SK-N-SH treated with all-trans-retinoic acid at 6 μM for 48 hours (cell line): ENCODE results near the gene MRPL3.

ENCODE experiments used
- ARNTL ChIP-seq: fragments of 450-650 bp; formaldehyde crosslinking; IDR thresholded peaks from 2 replicates; pipeline ENCODE4 v1.5.0; 2020; ENCODE audit warnings: low read depth, mild to moderate bottlenecking, moderate library complexity, borderline replicate concordance
- GLIS3 ChIP-seq: fragments of 250-450 bp; sonication (Bioruptor Pico); IDR thresholded peaks from 2 replicates; pipeline ENCODE4 v1.5.0; 2020; ENCODE audit warnings: mild to moderate bottlenecking, moderate library complexity
- RARB ChIP-seq: fragments of 250-450 bp; sonication (Bioruptor Pico); IDR thresholded peaks from 2 replicates; pipeline ENCODE4 v1.8.0; 2021; ENCODE audit warnings: mild to moderate bottlenecking, moderate library complexity
- SNAI2 ChIP-seq: fragments of 250-450 bp; sonication (Bioruptor Pico); IDR thresholded peaks from 2 replicates; pipeline ENCODE4 v1.5.0; 2020; ENCODE audit warnings: mild to moderate bottlenecking, moderate library complexity
- ZC3H10 ChIP-seq: fragments of 250-450 bp; sonication (Bioruptor Pico); IDR thresholded peaks from 2 replicates; pipeline ENCODE4 v1.5.1; 2021; ENCODE audit warnings: mild to moderate bottlenecking, moderate library complexity
- ZFP30 ChIP-seq: fragments of 450-650 bp; formaldehyde crosslinking; IDR thresholded peaks from 2 replicates; pipeline ENCODE4 v1.5.0; 2022; ENCODE audit warnings: mild to moderate bottlenecking, moderate library complexity
- ZNF70 ChIP-seq: fragments of 450-650 bp; formaldehyde crosslinking; IDR thresholded peaks from 2 replicates; pipeline ENCODE4 v1.5.0; 2020; ENCODE audit warnings: mild to moderate bottlenecking, moderate library complexity
- ZNF8 ChIP-seq: fragments of 450-650 bp; formaldehyde crosslinking; IDR thresholded peaks from 2 replicates; pipeline ENCODE4 v1.5.0; 2020; ENCODE audit warnings: mild to moderate bottlenecking, moderate library complexity
- TF ChIP-seq, protein P1 (sequence below): fragments of 250-450 bp; sonication (Bioruptor Pico); IDR thresholded peaks from 2 replicates; pipeline ENCODE4 v1.5.0; 2020; ENCODE audit warnings: mild to moderate bottlenecking, moderate library complexity
- TF ChIP-seq, protein P2 (sequence below): fragments of 250-450 bp; sonication (Bioruptor Pico); IDR thresholded peaks from 2 replicates; pipeline ENCODE4 v1.8.0; 2020; ENCODE audit warnings: mild to moderate bottlenecking, moderate library complexity, borderline replicate concordance
- TF ChIP-seq, protein P3 (sequence below): fragments of 250-450 bp; sonication (Bioruptor Pico); IDR thresholded peaks from 2 replicates; pipeline ENCODE4 v1.5.1; 2020; ENCODE audit warnings: low read depth, mild to moderate bottlenecking, moderate library complexity
- TF ChIP-seq, protein P4 (sequence below): fragments of 250-450 bp; sonication (Bioruptor Pico); IDR thresholded peaks from 2 replicates; pipeline ENCODE4 v1.8.0; 2021; ENCODE audit warnings: low read depth, mild to moderate bottlenecking, moderate library complexity, borderline replicate concordance

DNA sequence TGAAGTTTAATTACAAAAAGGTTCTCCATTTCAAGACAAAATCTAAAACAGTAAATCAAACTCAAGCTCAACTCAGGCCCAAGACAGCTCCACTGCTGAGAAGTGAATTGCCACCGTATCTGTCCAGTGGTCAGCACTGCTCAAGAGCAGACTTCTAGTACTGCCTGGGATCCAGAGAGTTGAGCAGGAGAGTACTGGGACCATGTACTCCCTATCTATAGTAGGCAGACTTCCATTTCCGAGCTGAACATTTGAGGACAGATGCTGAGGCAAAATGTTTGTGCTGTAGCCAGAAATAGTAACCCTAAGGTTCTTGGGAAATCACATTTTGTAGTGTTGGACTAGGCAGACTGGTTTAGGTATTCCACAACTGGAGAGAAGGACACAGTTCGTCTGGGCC, 44.1 kb downstream of the MRPL3 start:
- TF ChIP-seq, protein P1, sequence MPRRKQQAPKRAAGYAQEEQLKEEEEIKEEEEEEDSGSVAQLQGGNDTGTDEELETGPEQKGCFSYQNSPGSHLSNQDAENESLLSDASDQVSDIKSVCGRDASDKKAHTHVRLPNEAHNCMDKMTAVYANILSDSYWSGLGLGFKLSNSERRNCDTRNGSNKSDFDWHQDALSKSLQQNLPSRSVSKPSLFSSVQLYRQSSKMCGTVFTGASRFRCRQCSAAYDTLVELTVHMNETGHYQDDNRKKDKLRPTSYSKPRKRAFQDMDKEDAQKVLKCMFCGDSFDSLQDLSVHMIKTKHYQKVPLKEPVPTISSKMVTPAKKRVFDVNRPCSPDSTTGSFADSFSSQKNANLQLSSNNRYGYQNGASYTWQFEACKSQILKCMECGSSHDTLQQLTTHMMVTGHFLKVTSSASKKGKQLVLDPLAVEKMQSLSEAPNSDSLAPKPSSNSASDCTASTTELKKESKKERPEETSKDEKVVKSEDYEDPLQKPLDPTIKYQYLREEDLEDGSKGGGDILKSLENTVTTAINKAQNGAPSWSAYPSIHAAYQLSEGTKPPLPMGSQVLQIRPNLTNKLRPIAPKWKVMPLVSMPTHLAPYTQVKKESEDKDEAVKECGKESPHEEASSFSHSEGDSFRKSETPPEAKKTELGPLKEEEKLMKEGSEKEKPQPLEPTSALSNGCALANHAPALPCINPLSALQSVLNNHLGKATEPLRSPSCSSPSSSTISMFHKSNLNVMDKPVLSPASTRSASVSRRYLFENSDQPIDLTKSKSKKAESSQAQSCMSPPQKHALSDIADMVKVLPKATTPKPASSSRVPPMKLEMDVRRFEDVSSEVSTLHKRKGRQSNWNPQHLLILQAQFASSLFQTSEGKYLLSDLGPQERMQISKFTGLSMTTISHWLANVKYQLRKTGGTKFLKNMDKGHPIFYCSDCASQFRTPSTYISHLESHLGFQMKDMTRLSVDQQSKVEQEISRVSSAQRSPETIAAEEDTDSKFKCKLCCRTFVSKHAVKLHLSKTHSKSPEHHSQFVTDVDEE, result no peak
- TF ChIP-seq ZNF8 (no peak), ZC3H10 (CRISPR knock-in tag) (no peak), ARNTL (CRISPR knock-in tag) (no peak), RARB (no peak), GLIS3 (CRISPR knock-in tag) (no peak), ZNF70 (CRISPR knock-in tag) (no peak), ZFP30 (CRISPR knock-in tag) (no peak), SNAI2 (no peak)
- TF ChIP-seq, protein P2, sequence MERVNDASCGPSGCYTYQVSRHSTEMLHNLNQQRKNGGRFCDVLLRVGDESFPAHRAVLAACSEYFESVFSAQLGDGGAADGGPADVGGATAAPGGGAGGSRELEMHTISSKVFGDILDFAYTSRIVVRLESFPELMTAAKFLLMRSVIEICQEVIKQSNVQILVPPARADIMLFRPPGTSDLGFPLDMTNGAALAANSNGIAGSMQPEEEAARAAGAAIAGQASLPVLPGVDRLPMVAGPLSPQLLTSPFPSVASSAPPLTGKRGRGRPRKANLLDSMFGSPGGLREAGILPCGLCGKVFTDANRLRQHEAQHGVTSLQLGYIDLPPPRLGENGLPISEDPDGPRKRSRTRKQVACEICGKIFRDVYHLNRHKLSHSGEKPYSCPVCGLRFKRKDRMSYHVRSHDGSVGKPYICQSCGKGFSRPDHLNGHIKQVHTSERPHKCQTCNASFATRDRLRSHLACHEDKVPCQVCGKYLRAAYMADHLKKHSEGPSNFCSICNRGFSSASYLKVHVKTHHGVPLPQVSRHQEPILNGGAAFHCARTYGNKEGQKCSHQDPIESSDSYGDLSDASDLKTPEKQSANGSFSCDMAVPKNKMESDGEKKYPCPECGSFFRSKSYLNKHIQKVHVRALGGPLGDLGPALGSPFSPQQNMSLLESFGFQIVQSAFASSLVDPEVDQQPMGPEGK (CRISPR knock-in tag), result no peak
- TF ChIP-seq, protein P3, sequence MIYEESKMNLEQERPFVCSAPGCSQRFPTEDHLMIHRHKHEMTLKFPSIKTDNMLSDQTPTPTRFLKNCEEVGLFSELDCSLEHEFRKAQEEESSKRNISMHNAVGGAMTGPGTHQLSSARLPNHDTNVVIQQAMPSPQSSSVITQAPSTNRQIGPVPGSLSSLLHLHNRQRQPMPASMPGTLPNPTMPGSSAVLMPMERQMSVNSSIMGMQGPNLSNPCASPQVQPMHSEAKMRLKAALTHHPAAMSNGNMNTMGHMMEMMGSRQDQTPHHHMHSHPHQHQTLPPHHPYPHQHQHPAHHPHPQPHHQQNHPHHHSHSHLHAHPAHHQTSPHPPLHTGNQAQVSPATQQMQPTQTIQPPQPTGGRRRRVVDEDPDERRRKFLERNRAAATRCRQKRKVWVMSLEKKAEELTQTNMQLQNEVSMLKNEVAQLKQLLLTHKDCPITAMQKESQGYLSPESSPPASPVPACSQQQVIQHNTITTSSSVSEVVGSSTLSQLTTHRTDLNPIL (CRISPR knock-in tag), result no peak
- TF ChIP-seq, protein P4, sequence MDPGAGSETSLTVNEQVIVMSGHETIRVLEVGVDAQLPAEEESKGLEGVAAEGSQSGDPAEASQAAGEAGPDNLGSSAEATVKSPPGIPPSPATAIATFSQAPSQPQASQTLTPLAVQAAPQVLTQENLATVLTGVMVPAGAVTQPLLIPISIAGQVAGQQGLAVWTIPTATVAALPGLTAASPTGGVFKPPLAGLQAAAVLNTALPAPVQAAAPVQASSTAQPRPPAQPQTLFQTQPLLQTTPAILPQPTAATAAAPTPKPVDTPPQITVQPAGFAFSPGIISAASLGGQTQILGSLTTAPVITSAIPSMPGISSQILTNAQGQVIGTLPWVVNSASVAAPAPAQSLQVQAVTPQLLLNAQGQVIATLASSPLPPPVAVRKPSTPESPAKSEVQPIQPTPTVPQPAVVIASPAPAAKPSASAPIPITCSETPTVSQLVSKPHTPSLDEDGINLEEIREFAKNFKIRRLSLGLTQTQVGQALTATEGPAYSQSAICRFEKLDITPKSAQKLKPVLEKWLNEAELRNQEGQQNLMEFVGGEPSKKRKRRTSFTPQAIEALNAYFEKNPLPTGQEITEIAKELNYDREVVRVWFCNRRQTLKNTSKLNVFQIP (CRISPR knock-in tag), result no peak
